Nephron progenitor cell (in vitro differentiated cells): ENCODE measurements around the gene CLPTM1L.
A peak's percentile ranks its signal among the peaks of the same experiment; 100 is the strongest.

Experiments
- DNase-seq: peaks from one replicate; pipeline ENCODE4 v3.0.0; 2021
- H3K27ac Mint-ChIP-seq: 2 replicates; pipeline ENCODE4 v1.8.0; 2021; ENCODE audit warnings: mild to moderate bottlenecking, moderate library complexity, mixed read lengths
- H3K27me3 Mint-ChIP-seq: 2 replicates; pipeline ENCODE4 v1.8.0; 2021; ENCODE audit warnings: mild to moderate bottlenecking, low read depth, mixed read lengths; ENCODE audit not compliant: poor library complexity
- H3K36me3 Mint-ChIP-seq: 2 replicates; pipeline ENCODE4 v1.8.0; 2021; ENCODE audit warnings: low read depth, mixed read lengths
- H3K4me1 Mint-ChIP-seq: 2 replicates; pipeline ENCODE4 v1.8.0; 2021; ENCODE audit warnings: mixed read lengths
- H3K4me3 Mint-ChIP-seq: 2 replicates; pipeline ENCODE4 v1.8.0; 2021; ENCODE audit warnings: mild to moderate bottlenecking, moderate library complexity, mixed read lengths
- H3K9me3 Mint-ChIP-seq: 2 replicates; pipeline ENCODE4 v1.8.0; 2021; ENCODE audit warnings: mild to moderate bottlenecking, moderate library complexity, mixed read lengths
- CTCF ChIP-seq: fragments of 200-600 bp; sonication (generic); IDR thresholded peaks from 2 replicates; pipeline ENCODE4 v1.5.0; 2021; ENCODE audit warnings: antibody characterized with exemption

The CLPTM1L gene

GRCh38 chr5:1321576-1321975 is 23.3 kb downstream of the CLPTM1L start:
- Mint-ChIP-seq H3K9me3 (peaks cover 5% of the 10 kb centered on the region), H3K27ac (no peak overlapping the region), H3K4me3 (no peak overlapping the region), H3K4me1 (peaks cover 18% of the 10 kb centered on the region), H3K27me3 (no peaks in the 10 kb centered on the region), H3K36me3 (peaks cover 27% of the 10 kb centered on the region)
- TF ChIP-seq CTCF = no peak
- no peak for DNase-seq

GRCh38 chr5:1320436-1321344 is 24.2 kb downstream of the CLPTM1L start:
- peaks cover 19% of the 10 kb centered on the region for H3K36me3 Mint-ChIP-seq
- H3K9me3 Mint-ChIP-seq = no peaks in the 10 kb centered on the region
- H3K4me1 Mint-ChIP-seq = peaks cover 18% of the 10 kb centered on the region
- DNase-seq = no peak
- H3K4me3 Mint-ChIP-seq = no peak overlapping the region
- TF ChIP-seq CTCF = no peak
- no peak overlapping the region for H3K27ac Mint-ChIP-seq
- H3K27me3 Mint-ChIP-seq = no peaks in the 10 kb centered on the region

GRCh38 chr5:1319436-1320256 is 25.3 kb downstream of the CLPTM1L start:
- TF ChIP-seq CTCF = no peak
- Mint-ChIP-seq H3K36me3 (peaks cover 17% of the 10 kb centered on the region), H3K4me1 (peaks cover 26% of the 10 kb centered on the region), H3K27me3 (no peaks in the 10 kb centered on the region), H3K9me3 (no peaks in the 10 kb centered on the region), H3K27ac (no peak overlapping the region), H3K4me3 (no peak overlapping the region)
- no peak for DNase-seq

GRCh38 chr5:1318659-1319251 is 26.1 kb downstream of the CLPTM1L start:
- peaks cover 17% of the 10 kb centered on the region for H3K36me3 Mint-ChIP-seq
- no peak for DNase-seq
- H3K4me3 Mint-ChIP-seq = no peak overlapping the region
- no peak for TF ChIP-seq CTCF
- no peaks in the 10 kb centered on the region for H3K9me3 Mint-ChIP-seq
- no peaks in the 10 kb centered on the region for H3K27me3 Mint-ChIP-seq
- H3K27ac Mint-ChIP-seq = no peak overlapping the region
- H3K4me1 Mint-ChIP-seq = peaks cover 26% of the 10 kb centered on the region

- Mint-ChIP-seq H3K27ac (peak overlapping the region; percentile 61), H3K9me3 (no peaks in the 10 kb centered on the region), H3K36me3 (peaks cover 17% of the 10 kb centered on the region), H3K4me3 (no peak overlapping the region), H3K27me3 (no peaks in the 10 kb centered on the region), H3K4me1 (peaks cover 26% of the 10 kb centered on the region)
- no peak for TF ChIP-seq CTCF
- no peak for DNase-seq
Observed at GRCh38 chr5:1317921-1318565, 26.9 kb downstream of the CLPTM1L start.
